H1 (cell line): ENCODE measurements around the gene DNAH8.

Source experiments
- BRCA1 ChIP-seq: IDR thresholded peaks from 2 replicates; pipeline ENCODE4 v1.6.1; 2012; ENCODE audit warnings: low read depth, low read length, improper control_type of control experiment
- CEBPB ChIP-seq: IDR thresholded peaks from 2 replicates; pipeline ENCODE4 v1.6.1; 2012; ENCODE audit warnings: low read depth, low read length
- CTBP2 ChIP-seq: IDR thresholded peaks from 2 replicates; pipeline ENCODE4 v1.7.0; 2011; ENCODE audit warnings: borderline replicate concordance, mild to moderate bottlenecking, moderate library complexity, mixed read lengths, low read length; ENCODE audit not compliant: insufficient read depth, insufficient read length
- EZH2 ChIP-seq: fragments of 200-600 bp; sonication (generic); IDR thresholded peaks from 2 replicates; pipeline ENCODE4 v1.7.1; 2012; ENCODE audit warnings: low read depth, mild to moderate bottlenecking, moderate library complexity, low read length, inconsistent platforms; ENCODE audit not compliant: severe bottlenecking
- NANOG ChIP-seq: IDR thresholded peaks from 2 replicates; pipeline ENCODE4 v1.6.1; 2011; ENCODE audit warnings: low read length, low read depth, mild to moderate bottlenecking, inconsistent platforms; ENCODE audit not compliant: insufficient read depth, poor library complexity, severe bottlenecking
- POLR2A ChIP-seq, 2 experiments: IDR thresholded peaks; 1 replicate in 1 of 2; 2 replicates in 1 of 2; pipeline ENCODE4 v1.6.1; 2011; ENCODE audit warnings: low read depth in 2 of 2, low read length in 2 of 2, mild to moderate bottlenecking in 2 of 2; ENCODE audit errors: control extremely low read depth in 1 of 2
- POLR2AphosphoS5 ChIP-seq: IDR thresholded peaks from 2 replicates; pipeline ENCODE4 v1.6.1; 2011; ENCODE audit warnings: low read depth, low read length
- SIN3A ChIP-seq, 2 experiments: IDR thresholded peaks in 1 of 2; conservative IDR thresholded peaks in 1 of 2; 2 replicates each; pipeline ENCODE4 v1.6.1; 2011 to 2012; ENCODE audit warnings: low read length in 2 of 2, improper control_type of control experiment in 1 of 2, low read depth in 1 of 2, mild to moderate bottlenecking in 1 of 2
- SIX5 ChIP-seq: IDR thresholded peaks from 2 replicates; pipeline ENCODE4 v1.6.1; 2011; ENCODE audit warnings: mild to moderate bottlenecking, low read depth, low read length
- SP2 ChIP-seq: IDR thresholded peaks from 2 replicates; pipeline ENCODE4 v1.6.1; 2012; ENCODE audit warnings: mild to moderate bottlenecking, low read length, inconsistent platforms
- TF ChIP-seq, protein P1 (sequence below), 3 experiments: IDR thresholded peaks; 1 replicate in 2 of 3; 2 replicates in 1 of 3; pipeline versions ENCODE4 v1.5.1 to v1.6.1; 2011; ENCODE audit warnings: low read length in 3 of 3, mild to moderate bottlenecking in 3 of 3, inconsistent platforms in 2 of 3, low read depth in 1 of 3, moderate library complexity in 1 of 3; ENCODE audit not compliant: insufficient read depth in 1 of 3; ENCODE audit errors: control extremely low read depth in 1 of 3
- TF ChIP-seq, protein P2 (sequence below): IDR thresholded peaks from 2 replicates; pipeline ENCODE4 v1.6.1; 2012; ENCODE audit warnings: inconsistent platforms

DNA sequence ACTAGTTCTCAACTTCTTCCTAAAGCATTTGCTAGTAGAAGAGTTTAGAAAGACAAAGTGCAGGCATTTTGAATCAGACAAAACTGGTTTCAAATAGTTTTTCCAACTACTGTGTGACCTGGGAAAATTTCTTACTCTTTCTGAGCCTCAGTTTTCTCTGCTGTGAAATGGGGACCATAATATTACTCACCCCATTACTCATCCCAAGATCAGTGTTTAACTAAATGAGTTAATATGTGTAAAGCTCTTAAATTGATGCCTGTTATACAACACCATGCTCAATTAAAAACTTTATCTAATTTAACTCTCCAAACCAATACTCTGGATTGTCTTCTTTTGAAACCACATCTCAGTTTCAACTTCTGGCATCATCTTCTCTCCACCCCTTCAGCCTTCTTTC is 87.4 kb downstream of the DNAH8 start:
- no peak for TF ChIP-seq SIX5
- TF ChIP-seq, protein P1, sequence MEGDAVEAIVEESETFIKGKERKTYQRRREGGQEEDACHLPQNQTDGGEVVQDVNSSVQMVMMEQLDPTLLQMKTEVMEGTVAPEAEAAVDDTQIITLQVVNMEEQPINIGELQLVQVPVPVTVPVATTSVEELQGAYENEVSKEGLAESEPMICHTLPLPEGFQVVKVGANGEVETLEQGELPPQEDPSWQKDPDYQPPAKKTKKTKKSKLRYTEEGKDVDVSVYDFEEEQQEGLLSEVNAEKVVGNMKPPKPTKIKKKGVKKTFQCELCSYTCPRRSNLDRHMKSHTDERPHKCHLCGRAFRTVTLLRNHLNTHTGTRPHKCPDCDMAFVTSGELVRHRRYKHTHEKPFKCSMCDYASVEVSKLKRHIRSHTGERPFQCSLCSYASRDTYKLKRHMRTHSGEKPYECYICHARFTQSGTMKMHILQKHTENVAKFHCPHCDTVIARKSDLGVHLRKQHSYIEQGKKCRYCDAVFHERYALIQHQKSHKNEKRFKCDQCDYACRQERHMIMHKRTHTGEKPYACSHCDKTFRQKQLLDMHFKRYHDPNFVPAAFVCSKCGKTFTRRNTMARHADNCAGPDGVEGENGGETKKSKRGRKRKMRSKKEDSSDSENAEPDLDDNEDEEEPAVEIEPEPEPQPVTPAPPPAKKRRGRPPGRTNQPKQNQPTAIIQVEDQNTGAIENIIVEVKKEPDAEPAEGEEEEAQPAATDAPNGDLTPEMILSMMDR (IDR thresholded peaks at IDR 0.05; ENCODE audit: control extremely low read depth in 1 of 3, insufficient read depth in 1 of 3, low read depth in 1 of 3, low read length in 3 of 3), result no peak
- no peak for TF ChIP-seq CTBP2
- TF ChIP-seq BRCA1, result no peak
- TF ChIP-seq, protein P2, sequence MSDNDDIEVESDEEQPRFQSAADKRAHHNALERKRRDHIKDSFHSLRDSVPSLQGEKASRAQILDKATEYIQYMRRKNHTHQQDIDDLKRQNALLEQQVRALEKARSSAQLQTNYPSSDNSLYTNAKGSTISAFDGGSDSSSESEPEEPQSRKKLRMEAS, result no peak
- no peak for TF ChIP-seq POLR2A (IDR thresholded peaks at IDR 0.05; ENCODE audit: control extremely low read depth in 1 of 2, low read depth in 2 of 2, low read length in 2 of 2)
- no peak for TF ChIP-seq EZH2
- TF ChIP-seq NANOG, result no peak
- no peak for TF ChIP-seq POLR2AphosphoS5
- TF ChIP-seq SIN3A (conservative IDR thresholded peaks at IDR 0.05 in 1 of 2, IDR thresholded peaks at IDR 0.05 in 1 of 2; ENCODE audit: low read depth in 1 of 2, low read length in 2 of 2), result no peak
- TF ChIP-seq SP2, result no peak
- TF ChIP-seq CEBPB, result no peak
